ENCODE results near the gene MPRIP. TPM values are rescaled to one million over a fixed set of nuclear protein-coding genes. Genes with fewer than 3 reads are reported as not detected.

MPRIP gene
- total RNA-seq, 2 donors from 2014 or later: 84.3 to 258 TPM

DNA sequence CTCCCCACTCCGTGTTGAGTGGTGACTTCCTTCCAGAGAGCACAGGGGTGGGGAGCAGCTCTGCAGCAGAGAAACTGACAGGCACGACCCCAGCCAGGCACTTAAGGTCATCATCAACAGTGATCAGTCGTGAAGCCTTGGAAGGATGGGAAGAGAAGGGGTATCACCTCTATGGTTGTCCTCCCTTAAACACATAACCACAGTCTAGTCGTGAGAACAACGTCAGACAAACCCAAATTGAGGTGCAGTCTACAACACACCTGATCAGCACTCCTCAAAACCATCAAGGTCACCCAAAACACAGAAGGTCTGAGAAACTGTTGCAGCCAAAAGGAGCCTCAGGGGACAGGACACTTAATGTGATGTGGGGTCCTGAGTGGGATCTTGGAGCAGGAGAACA is 68.3 kb downstream of the MPRIP start:
- TF ChIP-seq POLR2AphosphoS5 (IDR thresholded peaks at IDR 0.05) (no peak), CTCF (IDR thresholded peaks at IDR 0.05) (no peak), POLR2A (IDR thresholded peaks at IDR 0.05) (no peak)
- WGBS: 76% methylated on average over 5 of the region's 5 CpGs
- peaks cover 22% of the 10 kb centered on the region for H3K4me1 ChIP-seq (replicated peaks)

GRCh38 chr17:17111401-17112393 is 69.4 kb downstream of the MPRIP start:
- Histone ChIP-seq H3K36me3 (no peaks in the 10 kb centered on the region), H3K4me3 (no peak overlapping the region), H3K27me3 (replicated peaks; ENCODE audit: insufficient read depth) (no peaks in the 10 kb centered on the region), H3K4me1 (replicated peaks) (peaks cover 22% of the 10 kb centered on the region), H3K9me3 (no peaks in the 10 kb centered on the region), H3K27ac (no peak overlapping the region)
- intact Hi-C loops (cut with DNase I): no loop called here
- TF ChIP-seq POLR2AphosphoS5 (IDR thresholded peaks at IDR 0.05) (no peak), CTCF (IDR thresholded peaks at IDR 0.05) (no peak), POLR2A (IDR thresholded peaks at IDR 0.05) (no peak)
- no peak for DNase-seq (ENCODE audit: low spot score)
- 60% methylated on average over 26 of the region's 26 CpGs for WGBS

More for the DNA sequence above, 68.3 kb downstream of the MPRIP start:
- H3K9me3 ChIP-seq: no peaks in the 10 kb centered on the region
- no peaks in the 10 kb centered on the region for H3K36me3 ChIP-seq
- H3K27me3 ChIP-seq (replicated peaks; ENCODE audit: insufficient read depth): no peaks in the 10 kb centered on the region
- no peak for DNase-seq (ENCODE audit: low spot score)
- intact Hi-C loops (cut with DNase I): no loop called here
- H3K4me3 ChIP-seq: no peak overlapping the region
- no peak overlapping the region for H3K27ac ChIP-seq

GRCh38 chr17:17112628-17113200 is 70.5 kb downstream of the MPRIP start:
- Histone ChIP-seq H3K4me3 (no peak overlapping the region), H3K9me3 (no peaks in the 10 kb centered on the region), H3K4me1 (replicated peaks) (peaks cover 22% of the 10 kb centered on the region), H3K27me3 (replicated peaks; ENCODE audit: insufficient read depth) (no peaks in the 10 kb centered on the region), H3K27ac (no peak overlapping the region), H3K36me3 (no peaks in the 10 kb centered on the region)
- TF ChIP-seq CTCF (IDR thresholded peaks at IDR 0.05): no peak
- no peak for TF ChIP-seq POLR2A (IDR thresholded peaks at IDR 0.05)
- TF ChIP-seq POLR2AphosphoS5 (IDR thresholded peaks at IDR 0.05): no peak
- WGBS: 90% methylated on average over 11 of the region's 11 CpGs
- no peak for DNase-seq (ENCODE audit: low spot score)
- intact Hi-C loops (cut with DNase I): no loop called here

DNA sequence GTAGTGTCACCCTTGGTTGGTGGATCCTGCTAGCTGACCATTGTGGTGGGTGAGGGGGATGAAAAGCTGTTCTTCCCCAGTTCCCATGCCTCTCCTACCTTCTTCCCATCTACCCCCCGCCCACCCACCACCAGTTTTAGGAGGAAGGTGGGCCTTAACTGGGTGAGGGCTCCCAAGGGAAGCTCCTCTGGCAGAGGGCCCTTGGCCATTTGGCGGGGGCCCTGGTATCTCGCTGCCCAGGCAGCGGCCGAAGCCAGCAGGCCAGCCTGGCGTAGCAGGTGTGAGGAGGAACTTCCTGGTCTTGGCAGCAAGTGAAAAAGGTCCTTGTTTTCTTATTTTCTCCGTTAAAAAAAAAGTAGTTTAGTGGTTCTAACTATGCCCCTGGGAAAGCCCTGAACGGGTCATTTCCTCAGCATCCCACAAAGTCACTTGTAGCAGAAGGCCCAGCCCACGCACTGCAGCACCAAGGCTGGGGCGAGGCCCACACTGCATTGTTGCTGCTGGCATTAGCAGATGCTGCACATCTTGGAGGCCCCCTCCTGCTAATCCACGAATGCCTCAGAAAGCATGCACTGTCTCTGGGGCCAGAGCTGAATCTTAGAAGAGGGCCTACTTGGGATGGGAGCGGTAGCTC is 72.5 kb downstream of the MPRIP start:
- H3K27me3 ChIP-seq (replicated peaks; ENCODE audit: insufficient read depth): no peaks in the 10 kb centered on the region
- TF ChIP-seq POLR2A (IDR thresholded peaks at IDR 0.05) (no peak), CTCF (IDR thresholded peaks at IDR 0.05) (no peak), POLR2AphosphoS5 (IDR thresholded peaks at IDR 0.05) (no peak)
- DNase-seq (ENCODE audit: low spot score): no peak
- intact Hi-C loops (cut with DNase I): no loop called here
- H3K36me3 ChIP-seq: no peaks in the 10 kb centered on the region
- no peak overlapping the region for H3K27ac ChIP-seq
- peaks cover 9% of the 10 kb centered on the region for H3K4me1 ChIP-seq (replicated peaks)
- no peak overlapping the region for H3K4me3 ChIP-seq
- H3K9me3 ChIP-seq: no peaks in the 10 kb centered on the region
- WGBS: 54% methylated on average over 12 of the region's 12 CpGs
